ENCODE data around the gene TMEM132A. TPM values are rescaled to one million over a fixed set of nuclear protein-coding genes. Genes with fewer than 3 reads are reported as not detected.
"Not testable (repeated sequence)": the region's sequence is repeated elsewhere in the genome, so short reads cannot be mapped to it uniquely, and the experiment has no call there.

TMEM132A gene
- total RNA-seq, 1 donor from 2014 or later: 39.9 TPM

GRCh38 chr11:60954421-60954820 is 30.2 kb downstream of the TMEM132A start:
- no peak for DNase-seq (ENCODE audit: low read depth in 2 of 2)

GRCh38 chr11:60955571-60955970 is 31.3 kb downstream of the TMEM132A start:
- DNase-seq (ENCODE audit: low read depth in 2 of 2): no peak

GRCh38 chr11:60957188-60957587 is 32.9 kb downstream of the TMEM132A start:
- DNase-seq (ENCODE audit: low read depth in 2 of 2): no peak

GRCh38 chr11:60959431-60959830 is 35.2 kb downstream of the TMEM132A start:
- DNase-seq (ENCODE audit: low read depth in 2 of 2): no peak

GRCh38 chr11:60960405-60960804 is 36.1 kb downstream of the TMEM132A start:
- DNase-seq (ENCODE audit: low read depth in 2 of 2): no peak

- no peak for DNase-seq (ENCODE audit: low read depth in 2 of 2)
Measured at GRCh38 chr11:60964801-60965200, 40.5 kb downstream of the TMEM132A start.

GRCh38 chr11:60966890-60967289 is 42.6 kb downstream of the TMEM132A start:
- DNase-seq (ENCODE audit: low read depth in 2 of 2): no peak

- no peak for DNase-seq (ENCODE audit: low read depth in 2 of 2)
Measured at GRCh38 chr11:60968223-60968622, 44.0 kb downstream of the TMEM132A start.

GRCh38 chr11:60970369-60970774 is 46.1 kb downstream of the TMEM132A start:
- peak; percentile 7 to 42 for DNase-seq (ENCODE audit: low read depth in 2 of 2)

- DNase-seq (ENCODE audit: low read depth in 2 of 2): no peak
Measured at GRCh38 chr11:60970890-60971289, 46.6 kb downstream of the TMEM132A start.

GRCh38 chr11:60971520-60971919 is 47.3 kb downstream of the TMEM132A start, which contains the start of gene CD6:
Gene CD6 (plus strand): TSS chr11:60971680. CDS start chr11:60971866, 186 bp downstream.
- no peak for DNase-seq (ENCODE audit: low read depth in 2 of 2)

GRCh38 chr11:60972182-60973030 is 48.1 kb downstream of the TMEM132A start:
- no peak for DNase-seq (ENCODE audit: low read depth in 2 of 2)

- no peak for DNase-seq (ENCODE audit: low read depth in 2 of 2)
Measured at GRCh38 chr11:60973699-60974098, 49.4 kb downstream of the TMEM132A start.

GRCh38 chr11:60974316-60974715 is 50.1 kb downstream of the TMEM132A start:
- not testable (repeated sequence) for DNase-seq (ENCODE audit: low read depth in 2 of 2)

- no peak for DNase-seq (ENCODE audit: low read depth in 2 of 2)
Measured at GRCh38 chr11:60974726-60975125, 50.5 kb downstream of the TMEM132A start.

- DNase-seq (ENCODE audit: low read depth in 2 of 2): no peak
Measured at GRCh38 chr11:60977224-60977623, 53.0 kb downstream of the TMEM132A start.

GRCh38 chr11:60977836-60978235 is 53.6 kb downstream of the TMEM132A start:
- DNase-seq (ENCODE audit: low read depth in 2 of 2): no peak

- no peak for DNase-seq (ENCODE audit: low read depth in 2 of 2)
Measured at GRCh38 chr11:60978546-60979380, 54.5 kb downstream of the TMEM132A start.

- no peak for DNase-seq (ENCODE audit: low read depth in 2 of 2)
Measured at GRCh38 chr11:60981515-60981914, 57.3 kb downstream of the TMEM132A start.

GRCh38 chr11:60982184-60982583 is 57.9 kb downstream of the TMEM132A start:
- no peak for DNase-seq (ENCODE audit: low read depth in 2 of 2)

GRCh38 chr11:60984149-60984548 is 59.9 kb downstream of the TMEM132A start:
- DNase-seq (ENCODE audit: low read depth in 2 of 2): no peak

- DNase-seq (ENCODE audit: low read depth in 2 of 2): no peak
Measured at GRCh38 chr11:60984636-60985035, 60.4 kb downstream of the TMEM132A start.

Measured in dermis microvascular lymphatic vessel endothelial cell (primary cell).